Activated B cell treated with CpG ODN at 0.5 μM for 24 hours (primary cell): ENCODE measurements around the gene MYO10. TPM values are rescaled to one million over a fixed set of nuclear protein-coding genes. Genes with fewer than 3 reads are reported as not detected.

Source experiments
- ATAC-seq: fragments of 200-7000 bp; cut with Tn5 transposase; one replicate; pipeline ENCODE4 v1.10.0; 2021; ENCODE audit warnings: low read depth, mild to moderate bottlenecking, moderate library complexity
- CTCF ChIA-PET: fragments of 350-600 bp; sonication (Branson Sonifier 250); formaldehyde crosslinking; loops from one replicate; lab custom pipeline; 2021; ENCODE audit warnings: antibody characterized with exemption; lab: Charles Lee
- POLR2A ChIA-PET: fragments of 350-600 bp; sonication (Branson Sonifier 250); formaldehyde crosslinking; loops from one replicate; lab custom pipeline; 2021; ENCODE audit warnings: antibody characterized with exemption; lab: Charles Lee
- DNase-seq: peaks from one replicate; pipeline ENCODE4 v3.0.0; 2022
- H3K27ac Mint-ChIP-seq: one replicate; pipeline ENCODE4 v1.8.0; 2020; ENCODE audit warnings: mixed read lengths
- H3K27me3 Mint-ChIP-seq: one replicate; pipeline ENCODE4 v1.8.0; 2021; ENCODE audit warnings: mixed read lengths
- H3K36me3 Mint-ChIP-seq: one replicate; pipeline ENCODE4 v1.8.0; 2021; ENCODE audit warnings: low read depth, mixed read lengths
- H3K4me1 Mint-ChIP-seq: one replicate; pipeline ENCODE4 v1.8.0; 2021; ENCODE audit warnings: mixed read lengths
- H3K4me3 Mint-ChIP-seq: one replicate; pipeline ENCODE4 v1.8.0; 2020; ENCODE audit warnings: mild to moderate bottlenecking, mixed read lengths
- H3K9me3 Mint-ChIP-seq: one replicate; pipeline ENCODE4 v1.8.0; 2020; ENCODE audit warnings: mixed read lengths
- intact Hi-C: fragments of 100-400 bp; cut with micrococcal nuclease; formaldehyde crosslinking; loops from one replicate; pipeline ENCODE4 v1.15.1; 2024
- total RNA-seq: library from RNA; stranded (reverse); gene quantifications from 2 replicates; pipeline ENCODE4 v1.2.3, GENCODE V29; 2022
- TF ChIP-seq, protein P1 (sequence below): fragments of 200-600 bp; IDR thresholded peaks from one replicate; pipeline ENCODE4 v1.8.0; 2022; ENCODE audit warnings: antibody characterized with exemption, mild to moderate bottlenecking

Gene MYO10
- total RNA-seq, 1 donor from 2014 or later: 0.13 TPM

DNA sequence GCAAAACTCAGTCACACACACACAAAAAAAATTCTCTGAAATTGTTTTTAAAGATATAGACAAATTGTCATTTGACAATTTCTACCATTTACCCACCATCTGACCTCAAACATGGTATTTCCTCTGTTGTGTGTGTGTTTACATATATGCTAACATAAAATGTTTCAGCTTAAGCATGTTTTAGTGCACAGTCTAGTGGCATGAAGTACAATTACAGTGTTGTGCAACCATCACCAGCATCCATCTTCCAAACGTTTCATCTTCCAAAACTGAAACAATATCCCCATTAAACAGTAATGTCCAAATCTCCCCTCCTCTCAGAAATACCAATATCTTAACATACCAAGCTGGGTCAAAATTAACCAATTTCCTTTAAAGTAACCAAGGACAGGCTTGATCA, 65.2 kb downstream of the MYO10 start:
- TF ChIP-seq, protein P1, sequence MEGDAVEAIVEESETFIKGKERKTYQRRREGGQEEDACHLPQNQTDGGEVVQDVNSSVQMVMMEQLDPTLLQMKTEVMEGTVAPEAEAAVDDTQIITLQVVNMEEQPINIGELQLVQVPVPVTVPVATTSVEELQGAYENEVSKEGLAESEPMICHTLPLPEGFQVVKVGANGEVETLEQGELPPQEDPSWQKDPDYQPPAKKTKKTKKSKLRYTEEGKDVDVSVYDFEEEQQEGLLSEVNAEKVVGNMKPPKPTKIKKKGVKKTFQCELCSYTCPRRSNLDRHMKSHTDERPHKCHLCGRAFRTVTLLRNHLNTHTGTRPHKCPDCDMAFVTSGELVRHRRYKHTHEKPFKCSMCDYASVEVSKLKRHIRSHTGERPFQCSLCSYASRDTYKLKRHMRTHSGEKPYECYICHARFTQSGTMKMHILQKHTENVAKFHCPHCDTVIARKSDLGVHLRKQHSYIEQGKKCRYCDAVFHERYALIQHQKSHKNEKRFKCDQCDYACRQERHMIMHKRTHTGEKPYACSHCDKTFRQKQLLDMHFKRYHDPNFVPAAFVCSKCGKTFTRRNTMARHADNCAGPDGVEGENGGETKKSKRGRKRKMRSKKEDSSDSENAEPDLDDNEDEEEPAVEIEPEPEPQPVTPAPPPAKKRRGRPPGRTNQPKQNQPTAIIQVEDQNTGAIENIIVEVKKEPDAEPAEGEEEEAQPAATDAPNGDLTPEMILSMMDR: no peak
- no peaks in the 10 kb centered on the region for H3K36me3 Mint-ChIP-seq
- no peak overlapping the region for H3K4me3 Mint-ChIP-seq
- no peak overlapping the region for H3K27ac Mint-ChIP-seq
- H3K4me1 Mint-ChIP-seq: no peaks in the 10 kb centered on the region
- H3K27me3 Mint-ChIP-seq: no peaks in the 10 kb centered on the region
- intact Hi-C loops: no loop called here
- POLR2A ChIA-PET: no interaction called here
- CTCF ChIA-PET: no interaction called here
- H3K9me3 Mint-ChIP-seq: peaks cover 12% of the 10 kb centered on the region
- no peak for ATAC-seq
- DNase-seq: no peak

DNA sequence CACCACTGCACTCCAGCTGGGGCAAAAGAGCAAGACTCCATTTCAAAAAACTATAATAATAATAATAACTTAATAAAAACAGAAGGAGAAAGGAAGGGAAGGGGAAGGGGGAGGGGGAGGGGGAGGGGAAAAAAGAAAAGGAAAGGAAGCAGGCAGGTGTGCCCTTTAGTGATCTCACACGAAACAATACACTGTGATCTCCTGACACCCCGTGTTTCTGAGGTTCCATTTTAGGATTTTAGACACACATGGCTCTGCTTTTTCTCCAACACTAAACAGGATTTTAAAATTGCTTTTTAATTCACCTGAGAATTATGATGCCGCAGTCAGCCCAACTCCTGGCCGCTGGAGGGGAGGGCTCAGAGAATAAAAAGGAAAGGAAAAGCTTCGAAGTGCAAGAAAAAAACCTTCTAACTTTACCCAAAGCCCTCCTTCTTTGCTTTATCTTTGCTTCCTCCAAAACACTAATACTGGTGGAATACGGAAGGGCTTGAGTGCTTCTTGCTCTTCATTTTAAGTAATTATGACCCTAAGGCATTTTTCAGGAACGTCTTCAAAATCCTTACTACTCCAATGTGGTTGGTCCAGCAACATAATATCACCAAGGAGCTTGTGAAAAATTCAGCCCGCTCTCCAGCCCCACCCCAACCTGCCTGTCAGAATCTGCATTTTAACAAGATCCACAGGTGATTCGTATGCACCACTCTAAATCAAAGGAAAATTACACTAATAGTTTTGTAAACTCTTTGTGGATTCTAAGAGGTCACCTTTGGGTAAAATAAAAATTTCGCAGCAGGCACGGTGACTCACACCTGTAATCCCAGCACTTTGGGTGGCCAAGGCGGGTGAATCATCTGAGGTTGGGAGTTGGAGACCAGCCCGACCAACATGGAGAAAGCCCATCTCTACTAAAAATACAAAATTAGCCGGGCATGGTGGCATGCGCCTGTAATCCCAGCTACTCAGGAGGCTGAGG, 66.0 kb downstream of the MYO10 start:
- no peak overlapping the region for H3K27ac Mint-ChIP-seq
- ChIA-PET POLR2A (no interaction called here), CTCF (no interaction called here)
- intact Hi-C loops: no loop called here
- TF ChIP-seq, protein P1: no peak
- ATAC-seq (no peak), DNase-seq (no peak)
- H3K36me3 Mint-ChIP-seq: no peaks in the 10 kb centered on the region
- peaks cover 12% of the 10 kb centered on the region for H3K9me3 Mint-ChIP-seq
- H3K27me3 Mint-ChIP-seq: no peaks in the 10 kb centered on the region
- no peak overlapping the region for H3K4me3 Mint-ChIP-seq
- H3K4me1 Mint-ChIP-seq: no peaks in the 10 kb centered on the region

- Mint-ChIP-seq H3K36me3 (no peaks in the 10 kb centered on the region), H3K9me3 (peaks cover 3% of the 10 kb centered on the region), H3K4me3 (no peak overlapping the region), H3K27ac (no peak overlapping the region), H3K4me1 (no peaks in the 10 kb centered on the region), H3K27me3 (no peaks in the 10 kb centered on the region)
- POLR2A ChIA-PET: no interaction called here
- CTCF ChIA-PET: no interaction called here
- no peak for ATAC-seq
- no peak for DNase-seq
- TF ChIP-seq, protein P1: no peak
- intact Hi-C loops: no loop called here
These were observed 68.5 kb downstream of the MYO10 start for GRCh38 chr5:16867577-16867953.

GRCh38 chr5:16866795-16867576, 69.1 kb downstream of the MYO10 start:
- ChIA-PET POLR2A (no interaction called here), CTCF (no interaction called here)
- no peak overlapping the region for H3K27ac Mint-ChIP-seq
- H3K4me1 Mint-ChIP-seq: no peaks in the 10 kb centered on the region
- intact Hi-C loops: no loop called here
- no peak for DNase-seq
- H3K4me3 Mint-ChIP-seq: no peak overlapping the region
- ATAC-seq: no peak
- peaks cover 2% of the 10 kb centered on the region for H3K9me3 Mint-ChIP-seq
- no peaks in the 10 kb centered on the region for H3K36me3 Mint-ChIP-seq
- TF ChIP-seq, protein P1: no peak
- H3K27me3 Mint-ChIP-seq: no peaks in the 10 kb centered on the region

- Mint-ChIP-seq H3K4me1 (no peaks in the 10 kb centered on the region), H3K36me3 (no peaks in the 10 kb centered on the region), H3K27ac (no peak overlapping the region), H3K4me3 (no peak overlapping the region), H3K9me3 (peaks cover 2% of the 10 kb centered on the region), H3K27me3 (no peaks in the 10 kb centered on the region)
- POLR2A ChIA-PET: no interaction called here
- intact Hi-C loops: no loop called here
- CTCF ChIA-PET: no interaction called here
- DNase-seq: no peak
- TF ChIP-seq, protein P1: no peak
- ATAC-seq: no peak
These were observed 69.8 kb downstream of the MYO10 start for GRCh38 chr5:16866273-16866672.
